ENCODE measurements around the gene HSD17B7.

GRCh38 chr1:162779043-162779442 lies 11.5 kb upstream of the HSD17B7 start:
- no peak for TF ChIP-seq CTCF (IDR thresholded peaks at IDR 0.05)
- TF ChIP-seq POLR2A (IDR thresholded peaks at IDR 0.05), result no peak
